Endothelial cell of umbilical vein (primary cell): ENCODE results near the gene ELP4. TPM values are rescaled to one million over a fixed set of nuclear protein-coding genes. Genes with fewer than 3 reads are reported as not detected.

ENCODE experiments used
- BruUV-seq: library from RNA; stranded (reverse); fragments of 400-500 nt; replicated peaks from 2 replicates; lab custom pipeline; 2021; lab: Mats Ljungman, UMichigan
- CTCF ChIA-PET: fragments of 300-600, 350-600 bp; sonication (Branson Sonifier 250); formaldehyde crosslinking; loops from one replicate; lab custom pipeline; 2021; ENCODE audit warnings: antibody characterized with exemption, inconsistent platforms; lab: Charles Lee
- POLR2A ChIA-PET: fragments of 300-600, 350-600 bp; sonication (Branson Sonifier 250); formaldehyde crosslinking; loops from one replicate; lab custom pipeline; 2021; ENCODE audit warnings: antibody characterized with exemption, inconsistent platforms; lab: Charles Lee
- DNase-seq: peaks from one replicate; pipeline ENCODE4 v3.0.0-alpha.2; 2011; ENCODE audit warnings: low read depth, low spot score
- FAIRE-seq: peaks from 2 replicates; lab custom pipeline; 2011; peaks lifted over from hg19 to GRCh38; lab: Jason Lieb, UNC
- H2AFZ ChIP-seq: 2 replicates; pipeline ENCODE4 v1.6.0; 2012; ENCODE audit warnings: low read depth, low read length, control low read depth, inconsistent platforms
- H3K27ac ChIP-seq: 2 replicates; pipeline ENCODE4 v1.5.1; 2011; ENCODE audit warnings: low read depth, mild to moderate bottlenecking, control low read depth, low read length, moderate library complexity; ENCODE audit not compliant: insufficient read depth
- H3K27me3 ChIP-seq, 2 experiments: 2 replicates each; pipeline versions ENCODE4 v1.6.0 to v1.6.1; 2011; ENCODE audit warnings: low read length in 2 of 2, mixed read lengths in 1 of 2; ENCODE audit not compliant: control insufficient read depth in 2 of 2, insufficient read depth in 2 of 2
- H3K36me3 ChIP-seq, 2 experiments: 2 replicates in 1 of 2; 3 replicates in 1 of 2; pipeline ENCODE4 v1.5.1; 2011; ENCODE audit warnings: low read length in 2 of 2, mild to moderate bottlenecking in 1 of 2, moderate library complexity in 1 of 2; ENCODE audit not compliant: control insufficient read depth in 2 of 2, insufficient read depth in 2 of 2; ENCODE audit errors: extremely low read depth in 1 of 2
- H3K4me1 ChIP-seq: 3 replicates; pipeline ENCODE4 v1.5.1; 2011; ENCODE audit warnings: mild to moderate bottlenecking, low read length; ENCODE audit not compliant: control insufficient read depth, insufficient read depth; ENCODE audit errors: extremely low read depth
- H3K4me2 ChIP-seq: 2 replicates; pipeline ENCODE4 v1.6.1; 2011; ENCODE audit warnings: low read length, control low read depth, mixed read lengths; ENCODE audit not compliant: insufficient read depth
- H3K4me3 ChIP-seq, 3 experiments: fragments of 200-600 bp in 1 of 3; sonication (generic), shearing (Covaris generic) in 1 of 3; replicated peaks in 1 of 3; 2 replicates each; pipeline ENCODE4 v1.5.1; 2011 to 2016; ENCODE audit warnings: control low read depth in 3 of 3, low read length in 3 of 3, mild to moderate bottlenecking in 2 of 3, inconsistent platforms in 1 of 3, low read depth in 1 of 3, moderate library complexity in 1 of 3; ENCODE audit not compliant: insufficient read depth in 1 of 3
- H3K79me2 ChIP-seq: 2 replicates; pipeline ENCODE4 v1.6.0; 2012; ENCODE audit warnings: low read length, inconsistent platforms; ENCODE audit not compliant: control insufficient read depth, insufficient read depth
- H3K9ac ChIP-seq: replicated peaks from 2 replicates; pipeline ENCODE3; 2011; ENCODE audit warnings: low read length, control low read depth; ENCODE audit not compliant: insufficient read depth; ENCODE audit errors: extremely low read depth
- H3K9me1 ChIP-seq: replicated peaks from 3 replicates; pipeline ENCODE4 v1.6.0; 2011; ENCODE audit warnings: mild to moderate bottlenecking, low read length; ENCODE audit not compliant: control insufficient read depth, insufficient read depth; ENCODE audit errors: extremely low read depth
- H3K9me3 ChIP-seq: replicated peaks from 2 replicates; pipeline ENCODE4 v1.5.1; 2012; ENCODE audit warnings: low read length, inconsistent platforms; ENCODE audit not compliant: control insufficient read depth, insufficient read depth
- H4K20me1 ChIP-seq: replicated peaks from 2 replicates; pipeline ENCODE3; 2011; ENCODE audit warnings: mild to moderate bottlenecking, low read length; ENCODE audit not compliant: control insufficient read depth, insufficient read depth; ENCODE audit errors: extremely low read depth
- EZH2 ChIP-seq: IDR thresholded peaks from 2 replicates; pipeline ENCODE4 v1.6.1; 2012; ENCODE audit warnings: borderline replicate concordance, low read depth, mild to moderate bottlenecking, moderate library complexity, low read length, inconsistent platforms; ENCODE audit not compliant: severe bottlenecking
- FOS ChIP-seq: IDR thresholded peaks from 2 replicates; pipeline ENCODE4 v1.6.1; 2011; ENCODE audit warnings: mild to moderate bottlenecking, low read length, moderate library complexity, borderline replicate concordance; ENCODE audit not compliant: insufficient read depth
- GATA2 ChIP-seq: IDR thresholded peaks from 2 replicates; pipeline ENCODE4 v1.7.0; 2011; ENCODE audit warnings: low read depth, mild to moderate bottlenecking, moderate library complexity, mixed read lengths, low read length; ENCODE audit not compliant: insufficient read length, insufficient read depth
- JUN ChIP-seq: IDR thresholded peaks from 2 replicates; pipeline ENCODE4 v1.6.1; 2011; ENCODE audit warnings: borderline replicate concordance, low read depth; ENCODE audit not compliant: insufficient read length, insufficient read depth
- MYC ChIP-seq: IDR thresholded peaks from one replicate; pipeline ENCODE4 v1.6.1; 2011; ENCODE audit warnings: mild to moderate bottlenecking, low read depth, low read length
- POLR2A ChIP-seq: IDR thresholded peaks from 2 replicates; pipeline ENCODE4 v1.6.1; 2012; ENCODE audit warnings: low read depth, mild to moderate bottlenecking, control low read depth, low read length
- POLR2AphosphoS5 ChIP-seq: IDR thresholded peaks from 2 replicates; pipeline ENCODE4 v1.6.1; 2012; ENCODE audit warnings: low read depth, mild to moderate bottlenecking, control low read depth, low read length, moderate library complexity; ENCODE audit not compliant: insufficient read depth
- dilution Hi-C: fragments of 300-500 bp; cut with MboI; formaldehyde crosslinking; loops from one replicate; pipeline ENCODE4 v1.15.0; 2019; ENCODE audit warnings: low sequenced_read_pairs; ENCODE audit not compliant: extremely low pct_ligation_motif_present
- intact Hi-C: fragments of 100-400 bp; cut with micrococcal nuclease; formaldehyde crosslinking; loops from one replicate; pipeline ENCODE4 v1.10.0; 2022
- polyA plus RNA-seq, 4 experiments: library from polyadenylated mRNA; depleted of rRNA in 3 of 4; stranded (reverse) in 3 of 4; unstranded in 1 of 4; fragments of >200 nt; gene quantifications; 2 replicates each; pipeline versions ENCODE4 v1.2.1 to v1.2.3, GENCODE V29; 2011 to 2012; ENCODE audit warnings: missing spikeins in 1 of 4
- total RNA-seq: library from RNA; stranded (reverse); gene quantifications from 2 replicates; pipeline ENCODE4 v1.2.3, GENCODE V29; 2021
- TF ChIP-seq, protein P1 (sequence below), 2 donors: IDR thresholded peaks; 1 replicate in 1 of 2; 2 replicates in 1 of 2; pipeline ENCODE4 v1.5.1; 2011; ENCODE audit warnings: low read length in 2 of 2, mild to moderate bottlenecking in 2 of 2, moderate library complexity in 2 of 2, control low read depth in 1 of 2, inconsistent platforms in 1 of 2, low read depth in 1 of 2; ENCODE audit not compliant: insufficient read depth in 1 of 2; ENCODE audit errors: extremely low read depth in 1 of 2
- TF ChIP-seq, protein P2 (sequence below): IDR thresholded peaks from 2 replicates; pipeline ENCODE4 v1.6.1; 2011; ENCODE audit not compliant: insufficient read depth, insufficient read length

The ELP4 gene
- total and polyA plus RNA-seq, 2 donors (not counting 3 experiments of a cell fraction or from before 2014, with no cell fraction given) = 11.6 to 16.3 TPM

DNA sequence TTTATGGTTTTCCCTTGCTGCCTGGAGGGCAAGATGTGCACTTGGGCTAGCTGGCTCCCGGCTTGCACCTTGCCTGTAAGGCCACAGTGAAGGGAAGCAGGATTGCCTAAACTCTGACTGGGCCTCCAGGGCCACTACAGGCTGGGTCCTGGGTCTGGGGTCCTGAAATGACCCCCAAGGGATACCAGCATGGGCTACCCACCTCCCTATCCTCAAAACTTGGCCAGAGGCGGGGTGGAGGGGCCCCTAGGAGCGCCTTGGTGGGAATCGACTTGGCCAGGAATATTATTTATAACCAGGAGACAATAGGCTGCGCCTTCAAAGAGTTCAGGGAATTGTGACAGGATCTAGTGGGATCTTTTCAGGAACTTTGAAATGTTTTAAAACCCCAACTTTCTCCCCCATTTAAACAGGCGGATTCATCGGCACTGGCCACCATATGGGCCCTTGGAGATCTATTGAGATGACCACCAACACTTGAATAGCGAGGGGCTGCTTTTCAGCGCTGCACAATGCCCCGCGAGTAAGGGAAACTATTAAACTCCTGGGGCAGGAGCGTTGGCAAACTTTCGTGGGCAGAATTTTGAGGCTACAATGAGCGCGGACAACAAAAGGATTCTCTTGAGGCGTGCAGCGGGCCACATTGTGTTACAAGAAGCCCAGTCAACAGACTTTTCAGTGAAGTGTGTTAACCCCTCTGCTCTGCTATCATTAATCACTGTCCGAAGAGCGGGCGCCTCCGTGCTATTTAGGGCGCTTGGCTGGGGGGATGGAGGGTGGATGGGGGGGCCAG lies 286.3 kb downstream of the ELP4 start:
- Histone ChIP-seq H3K9ac (no peak overlapping the region), H4K20me1 (peaks cover 3% of the 10 kb centered on the region), H3K79me2 (no peaks in the 10 kb centered on the region), H3K4me2 (no peak overlapping the region), H3K27ac (no peak overlapping the region), H3K9me3 (no peaks in the 10 kb centered on the region), H3K36me3 (no peaks in the 10 kb centered on the region), H2AFZ (no peak overlapping the region), H3K4me1 (peaks cover 5% of the 10 kb centered on the region), H3K4me3 (no peak overlapping the region), H3K27me3 (peaks cover 68 to 79% of the 10 kb centered on the region in 2 experiments), H3K9me1 (no peaks in the 10 kb centered on the region)
- TF ChIP-seq GATA2 = no peak
- TF ChIP-seq POLR2A = no peak
- no peak for TF ChIP-seq EZH2
- TF ChIP-seq, protein P1, sequence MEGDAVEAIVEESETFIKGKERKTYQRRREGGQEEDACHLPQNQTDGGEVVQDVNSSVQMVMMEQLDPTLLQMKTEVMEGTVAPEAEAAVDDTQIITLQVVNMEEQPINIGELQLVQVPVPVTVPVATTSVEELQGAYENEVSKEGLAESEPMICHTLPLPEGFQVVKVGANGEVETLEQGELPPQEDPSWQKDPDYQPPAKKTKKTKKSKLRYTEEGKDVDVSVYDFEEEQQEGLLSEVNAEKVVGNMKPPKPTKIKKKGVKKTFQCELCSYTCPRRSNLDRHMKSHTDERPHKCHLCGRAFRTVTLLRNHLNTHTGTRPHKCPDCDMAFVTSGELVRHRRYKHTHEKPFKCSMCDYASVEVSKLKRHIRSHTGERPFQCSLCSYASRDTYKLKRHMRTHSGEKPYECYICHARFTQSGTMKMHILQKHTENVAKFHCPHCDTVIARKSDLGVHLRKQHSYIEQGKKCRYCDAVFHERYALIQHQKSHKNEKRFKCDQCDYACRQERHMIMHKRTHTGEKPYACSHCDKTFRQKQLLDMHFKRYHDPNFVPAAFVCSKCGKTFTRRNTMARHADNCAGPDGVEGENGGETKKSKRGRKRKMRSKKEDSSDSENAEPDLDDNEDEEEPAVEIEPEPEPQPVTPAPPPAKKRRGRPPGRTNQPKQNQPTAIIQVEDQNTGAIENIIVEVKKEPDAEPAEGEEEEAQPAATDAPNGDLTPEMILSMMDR (IDR thresholded peaks at IDR 0.05; ENCODE audit: extremely low read depth in 1 of 2, insufficient read depth in 1 of 2, low read depth in 1 of 2, low read length in 2 of 2) = no peak
- TF ChIP-seq JUN = no peak
- TF ChIP-seq, protein P2, sequence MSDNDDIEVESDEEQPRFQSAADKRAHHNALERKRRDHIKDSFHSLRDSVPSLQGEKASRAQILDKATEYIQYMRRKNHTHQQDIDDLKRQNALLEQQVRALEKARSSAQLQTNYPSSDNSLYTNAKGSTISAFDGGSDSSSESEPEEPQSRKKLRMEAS = no peak
- no peak for TF ChIP-seq MYC
- TF ChIP-seq FOS = no peak
- TF ChIP-seq POLR2AphosphoS5 = no peak
- ChIA-PET POLR2A (no interaction called here), CTCF (no interaction called here)
- DNase-seq (no peak), FAIRE-seq (no peak)
- intact Hi-C loops = loop anchor here (5.0 to 10.0 kb wide), 2 partner anchors 154 to 401 kb away; no protein-coding TSS in a partner anchor
- dilution Hi-C loops = no loop called here
- no TSS peak for BruUV-seq
